ENCODE measurements around the gene ASCL3. TPM values are rescaled to one million over a fixed set of nuclear protein-coding genes. Genes with fewer than 3 reads are reported as not detected.

Gene ASCL3
- total and polyA plus RNA-seq, 10 of the 15 experiments (the other 5 are each of a cell fraction or from before 2014, with no cell fraction given): not detected

DNA sequence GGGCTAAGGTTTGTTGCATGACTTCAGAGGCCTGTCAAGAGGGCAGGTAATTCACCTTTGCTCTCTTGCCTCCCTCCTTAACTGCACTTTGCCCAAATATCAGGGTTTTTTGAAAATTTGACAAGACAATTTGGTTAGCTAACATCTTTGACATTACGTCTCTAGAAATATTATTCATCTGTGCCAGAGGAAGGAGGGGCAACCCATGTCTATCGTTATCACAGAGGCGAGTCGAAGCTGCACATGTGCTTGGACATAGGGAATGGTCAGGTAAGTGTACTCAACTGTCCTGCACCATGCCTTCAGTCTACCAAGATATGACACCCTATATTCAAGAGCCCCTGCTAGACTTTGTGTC is 28.2 kb downstream of the ASCL3 start:
- DNase-seq (ENCODE audit: low read depth, low spot score): no peak
- ChIA-PET POLR2A (interaction anchor here (1.0 kb wide), 1 partner anchor 45 kb away, joined by 5 read pairs; no protein-coding TSS in a partner anchor), RAD21 (ENCODE audit: unreplicated experiment) (interaction anchor here (0.6 to 5.8 kb wide), 10 partner anchors 24 to 592 kb away, joined by 3 to 97 read pairs (median 4); partner anchors contain the start of gene ZNF143), SMC1A (ENCODE audit: uncharacterized antibody, unreplicated experiment) (interaction anchor here (0.9 to 2.8 kb wide), 12 partner anchors 17 to 301 kb away, joined by 3 to 77 read pairs (median 3); partner anchors contain the start of gene ASCL3), CTCF (interaction anchor here (0.5 to 6.9 kb wide), 33 partner anchors 8 to 1394 kb away, joined by 3 to 196 read pairs (median 4); partner anchors contain the start of genes ASCL3, C11orf16, TMEM9B and ZNF143)
- H3K27ac ChIP-seq (ENCODE audit: control insufficient read depth, insufficient read depth): no peak overlapping the region
- no peak overlapping the region for H2AFZ ChIP-seq (ENCODE audit: control insufficient read depth, low read depth, low read length)
- no TSS peak for BruUV-seq (replicated peaks)
- H3K27me3 ChIP-seq (replicated peaks in 1 of 2; ENCODE audit: control insufficient read depth in 2 of 2, insufficient read depth in 2 of 2, low read length in 1 of 2): no peaks in the 10 kb centered on the region; a peak in 1 of 4 replicates
- H3K36me3 ChIP-seq (ENCODE audit: control insufficient read depth in 2 of 2, insufficient read depth in 2 of 2, low read length in 1 of 2): peaks cover 0 to 19% of the 10 kb centered on the region in 2 experiments; a peak in 3 of 4 replicates
- no peak overlapping the region for H3K4me3 ChIP-seq
- no peaks in the 10 kb centered on the region for H3K9me3 ChIP-seq (replicated peaks; ENCODE audit: control insufficient read depth, insufficient read depth, low read length)
- H3K9ac ChIP-seq (ENCODE audit: control insufficient read depth, insufficient read depth, low read length): no peak overlapping the region
- no peak for FAIRE-seq
- intact Hi-C loops (cut with micrococcal nuclease; ENCODE audit: unreplicated experiment) (loop anchor here (1.0 to 5.0 kb wide), 4 partner anchors 45 to 227 kb away; no protein-coding TSS in a partner anchor), in situ Hi-C loops (cut with MboI) (no loop called here)
- ATAC-seq: no peak
- no peak for TF ChIP-seq JUNB (IDR thresholded peaks at IDR 0.05)
- TF ChIP-seq SPI1 (IDR thresholded peaks at IDR 0.05; ENCODE audit: borderline replicate concordance, insufficient read depth, low read depth, low read length): no peak
- no peak for TF ChIP-seq CHD4 (IDR thresholded peaks at IDR 0.05)
- TF ChIP-seq ESRRA (IDR thresholded peaks at IDR 0.05; ENCODE audit: low read length): no peak
- no peak for TF ChIP-seq IKZF2 (IDR thresholded peaks at IDR 0.05)
- no peak for TF ChIP-seq BRCA1 (IDR thresholded peaks at IDR 0.05; ENCODE audit: low read depth, low read length)
- no peak for TF ChIP-seq ZBED1 (IDR thresholded peaks at IDR 0.05; ENCODE audit: borderline replicate concordance)
- peaks cover 16% of the 10 kb centered on the region for H3K4me1 ChIP-seq (ENCODE audit: control insufficient read depth, insufficient read depth, low read length)
- no peak overlapping the region for H3K4me2 ChIP-seq (ENCODE audit: control insufficient read depth, insufficient read depth)
- 98% methylated on average over 4 of the region's 4 CpGs for WGBS (ENCODE audit: insufficient coverage, insufficient replicate concordance, low lambda C conversion rate, missing lambda C conversion rate)
- H4K20me1 ChIP-seq (ENCODE audit: control insufficient read depth, insufficient read depth): no peaks in the 10 kb centered on the region
- peaks cover 8% of the 10 kb centered on the region for H3K79me2 ChIP-seq (ENCODE audit: control insufficient read depth, insufficient read depth, low read length)
